ENCODE measurements around the gene CBLC. TPM values are rescaled to one million over a fixed set of nuclear protein-coding genes. Genes with fewer than 3 reads are reported as not detected.
A peak's percentile ranks its signal among the peaks of the same experiment; 100 is the strongest.

The CBLC gene
- total and polyA plus RNA-seq, 8 donors = 3.1 to 6.1 (median 4.2) TPM

GRCh38 chr19:44796701-44797115, 19.0 kb downstream of the CBLC start:
- Histone ChIP-seq H3K27ac (peak overlapping the region in 1 of 2 donors; percentile 66), H3K36me3 (no peaks in the 10 kb centered on the region), H3K4me3 (no peak overlapping the region), H3K4me1 (peaks cover 0 to 14% of the 10 kb centered on the region in 2 donors), H3K9me3 (no peaks in the 10 kb centered on the region), H3K27me3 (no peaks in the 10 kb centered on the region)
- intact Hi-C loops (cut with DNase I) = no loop called here
- DNase-seq (peak in 1 of 4 donors; percentile 43), ATAC-seq (no peak)
- no peak for TF ChIP-seq CTCF (IDR thresholded peaks at IDR 0.05)

- Histone ChIP-seq H3K4me1 (peaks cover 0 to 14% of the 10 kb centered on the region in 2 donors), H3K9me3 (no peaks in the 10 kb centered on the region), H3K27ac (no peak overlapping the region), H3K36me3 (no peaks in the 10 kb centered on the region), H3K4me3 (no peak overlapping the region), H3K27me3 (no peaks in the 10 kb centered on the region)
- TF ChIP-seq CTCF (IDR thresholded peaks at IDR 0.05) = no peak
- DNase-seq = no peak
- intact Hi-C loops (cut with DNase I) = loop anchor here in 1 of 2 donors (5.0 kb wide), 1 partner anchor 43 kb away; no protein-coding TSS in a partner anchor
- peak; percentile 12 for ATAC-seq
Observed at GRCh38 chr19:44799627-44800346, 22.1 kb downstream of the CBLC start.

- H3K9me3 ChIP-seq = no peaks in the 10 kb centered on the region
- H3K27me3 ChIP-seq = no peaks in the 10 kb centered on the region
- no peaks in the 10 kb centered on the region for H3K36me3 ChIP-seq
- H3K4me1 ChIP-seq = peaks cover 0 to 14% of the 10 kb centered on the region in 2 donors
- intact Hi-C loops (cut with DNase I) = loop anchor here in 1 of 2 donors (5.0 kb wide), 1 partner anchor 42 kb away; no protein-coding TSS in a partner anchor
- DNase-seq = peak; percentile 74 to 96 (median 86)
- H3K4me3 ChIP-seq = no peak overlapping the region
- ATAC-seq = peak; percentile 99
- H3K27ac ChIP-seq = no peak overlapping the region
- TF ChIP-seq CTCF (IDR thresholded peaks at IDR 0.05) = peak; percentile 91 to 93
Observed at GRCh38 chr19:44800461-44800860, 22.8 kb downstream of the CBLC start.

- Histone ChIP-seq H3K27ac (no peak overlapping the region), H3K27me3 (peaks cover 0 to 8% of the 10 kb centered on the region in 2 donors), H3K36me3 (no peaks in the 10 kb centered on the region), H3K4me1 (peaks cover 14 to 21% of the 10 kb centered on the region in 2 donors), H3K4me3 (no peak overlapping the region), H3K9me3 (no peaks in the 10 kb centered on the region)
- intact Hi-C loops (cut with DNase I) = loop anchor here in 1 of 2 donors (5.0 kb wide), 1 partner anchor 39 kb away; no protein-coding TSS in a partner anchor
- DNase-seq = no peak
- TF ChIP-seq CTCF (IDR thresholded peaks at IDR 0.05) = no peak
- no peak for ATAC-seq
Observed at GRCh38 chr19:44803442-44804428, 26.0 kb downstream of the CBLC start.

Data from left lung (tissue), 10 donors.